ENCODE results near the gene RGS17. TPM values are rescaled to one million over a fixed set of nuclear protein-coding genes. Genes with fewer than 3 reads are reported as not detected.

The RGS17 gene
- total RNA-seq, 2 donors from 2014 or later = 0.26 to 0.45 TPM

DNA sequence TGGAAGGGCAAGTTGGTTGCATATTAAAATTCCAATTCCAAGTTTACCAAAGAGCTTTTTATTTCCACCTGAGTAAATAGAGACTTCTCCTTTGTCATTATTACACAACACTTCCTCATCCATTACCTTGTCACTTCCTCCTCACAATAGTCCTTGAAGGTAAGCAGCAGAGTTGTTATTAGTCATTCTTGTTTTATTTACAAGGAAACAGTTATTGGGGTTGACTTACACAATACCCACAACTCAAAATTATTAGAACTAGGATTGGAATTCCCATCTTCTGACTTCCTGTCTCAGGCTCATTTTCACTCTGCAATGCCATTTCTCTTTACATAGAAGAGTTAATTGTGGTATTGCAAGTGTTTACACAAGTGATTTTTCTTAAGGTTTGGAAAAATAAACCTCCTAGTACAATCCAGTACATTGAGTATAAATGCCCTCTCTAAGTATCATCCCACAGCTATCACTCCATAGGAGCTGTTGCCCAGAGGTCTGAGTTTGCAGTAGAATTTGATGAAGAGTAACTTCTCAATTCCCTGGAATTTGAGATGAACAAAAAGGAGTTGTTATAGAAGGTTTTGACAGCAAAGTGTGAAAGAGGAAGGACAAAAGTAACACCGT lies 99.6 kb downstream of the RGS17 start:
- Mint-ChIP-seq H3K4me1 (ENCODE audit: low read depth in 2 of 2) (no peaks in the 10 kb centered on the region), H3K36me3 (no peaks in the 10 kb centered on the region), H3K27ac (no peak overlapping the region), H3K27me3 (peaks cover 5 to 13% of the 10 kb centered on the region in 2 donors), H3K9me3 (no peaks in the 10 kb centered on the region), H3K4me3 (no peak overlapping the region)
- DNase-seq (ENCODE audit: low spot score) (no peak), ATAC-seq (no peak)

DNA sequence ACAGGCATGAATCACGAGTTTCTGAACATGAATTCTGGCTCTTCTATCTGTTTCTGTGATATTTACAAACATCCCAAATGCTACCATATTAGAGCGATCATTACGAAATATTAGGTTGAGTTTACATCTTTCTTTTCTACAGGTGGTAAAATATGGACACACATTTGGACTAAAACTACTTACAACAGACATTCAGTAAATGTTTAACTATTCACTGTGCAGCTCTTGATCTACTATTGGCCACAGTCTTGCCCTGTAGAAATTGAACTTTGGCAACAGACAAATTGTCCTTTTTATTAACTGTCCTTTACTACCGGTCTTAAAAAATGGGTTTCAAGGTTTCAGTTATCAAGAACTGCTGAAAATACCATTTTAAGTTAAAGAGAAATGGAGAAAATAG lies 102.1 kb downstream of the RGS17 start:
- H3K4me3 Mint-ChIP-seq = no peak overlapping the region
- no peaks in the 10 kb centered on the region for H3K36me3 Mint-ChIP-seq
- no peak overlapping the region for H3K27ac Mint-ChIP-seq
- ATAC-seq (no peak), DNase-seq (ENCODE audit: low spot score) (no peak)
- H3K27me3 Mint-ChIP-seq = peaks cover 10 to 17% of the 10 kb centered on the region in 2 donors
- H3K4me1 Mint-ChIP-seq (ENCODE audit: low read depth in 2 of 2) = peaks cover 0 to 4% of the 10 kb centered on the region in 2 donors
- no peaks in the 10 kb centered on the region for H3K9me3 Mint-ChIP-seq

DNA sequence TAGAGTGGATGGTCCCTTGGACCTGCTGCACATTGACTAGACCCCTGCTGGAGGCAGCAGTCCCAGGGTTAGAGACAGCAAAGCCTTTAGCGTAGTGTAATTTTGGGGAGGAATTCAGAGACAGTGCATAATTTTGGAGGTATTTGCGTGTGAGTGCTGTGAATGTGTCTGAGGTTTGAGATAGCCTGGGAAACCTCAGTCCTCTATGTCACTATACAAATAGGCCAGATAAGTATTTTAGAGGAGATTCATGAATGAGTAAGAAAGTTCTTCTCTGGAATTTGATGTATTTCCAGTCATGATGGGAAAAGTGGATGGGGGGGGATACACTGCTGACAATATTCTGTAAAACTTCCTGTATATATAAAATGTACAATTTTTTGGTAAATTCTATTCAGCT lies 102.8 kb downstream of the RGS17 start:
- Mint-ChIP-seq H3K27ac (no peak overlapping the region), H3K4me3 (no peak overlapping the region), H3K4me1 (ENCODE audit: low read depth in 2 of 2) (peaks cover 0 to 4% of the 10 kb centered on the region in 2 donors), H3K9me3 (no peaks in the 10 kb centered on the region), H3K36me3 (no peaks in the 10 kb centered on the region), H3K27me3 (peaks cover 10 to 19% of the 10 kb centered on the region in 2 donors)
- no peak for ATAC-seq
- no peak for DNase-seq (ENCODE audit: low spot score)

DNA sequence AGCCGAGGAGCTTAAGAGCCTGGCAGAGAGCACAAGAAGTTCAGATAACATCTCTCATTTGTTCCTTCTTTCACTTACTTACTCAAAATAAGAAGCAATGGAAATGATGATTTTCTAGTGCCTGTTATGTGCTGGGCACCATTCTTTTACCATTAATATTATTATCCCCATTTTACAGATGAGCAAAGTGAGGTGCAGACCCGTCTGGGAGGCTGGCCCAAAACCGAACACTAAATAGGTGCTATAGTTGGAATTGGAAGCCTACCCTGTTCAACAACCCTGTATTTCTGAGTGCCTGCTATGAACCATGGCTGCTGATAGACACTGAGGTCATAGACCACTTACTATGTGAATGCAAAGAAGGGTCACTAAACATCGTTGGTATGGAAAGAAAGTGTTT lies 103.6 kb downstream of the RGS17 start:
- Mint-ChIP-seq H3K4me3 (no peak overlapping the region), H3K4me1 (ENCODE audit: low read depth in 2 of 2) (peaks cover 0 to 4% of the 10 kb centered on the region in 2 donors), H3K9me3 (no peaks in the 10 kb centered on the region), H3K27ac (no peak overlapping the region), H3K27me3 (peaks cover 10 to 19% of the 10 kb centered on the region in 2 donors), H3K36me3 (no peaks in the 10 kb centered on the region)
- ATAC-seq (no peak), DNase-seq (ENCODE audit: low spot score) (no peak)

DNA sequence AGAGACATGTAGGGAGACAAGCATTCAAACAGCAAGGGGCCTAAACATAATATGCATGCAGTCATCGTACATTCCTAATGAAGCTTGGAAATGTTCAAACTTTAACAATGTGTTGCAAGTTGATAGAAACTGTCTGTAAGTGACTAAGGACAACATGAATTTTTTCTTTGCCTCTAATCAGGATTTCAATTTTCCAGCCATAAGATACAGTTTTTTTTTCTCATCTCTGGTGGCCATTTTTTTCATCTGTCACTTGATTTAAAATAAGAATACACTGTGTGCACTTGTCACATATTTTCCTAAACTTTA lies 106.4 kb downstream of the RGS17 start:
- Mint-ChIP-seq H3K36me3 (no peaks in the 10 kb centered on the region), H3K27ac (no peak overlapping the region), H3K27me3 (peaks cover 10 to 14% of the 10 kb centered on the region in 2 donors), H3K4me3 (no peak overlapping the region), H3K4me1 (ENCODE audit: low read depth in 2 of 2) (peaks cover 0 to 4% of the 10 kb centered on the region in 2 donors), H3K9me3 (no peaks in the 10 kb centered on the region)
- ATAC-seq (no peak), DNase-seq (ENCODE audit: low spot score) (no peak)

DNA sequence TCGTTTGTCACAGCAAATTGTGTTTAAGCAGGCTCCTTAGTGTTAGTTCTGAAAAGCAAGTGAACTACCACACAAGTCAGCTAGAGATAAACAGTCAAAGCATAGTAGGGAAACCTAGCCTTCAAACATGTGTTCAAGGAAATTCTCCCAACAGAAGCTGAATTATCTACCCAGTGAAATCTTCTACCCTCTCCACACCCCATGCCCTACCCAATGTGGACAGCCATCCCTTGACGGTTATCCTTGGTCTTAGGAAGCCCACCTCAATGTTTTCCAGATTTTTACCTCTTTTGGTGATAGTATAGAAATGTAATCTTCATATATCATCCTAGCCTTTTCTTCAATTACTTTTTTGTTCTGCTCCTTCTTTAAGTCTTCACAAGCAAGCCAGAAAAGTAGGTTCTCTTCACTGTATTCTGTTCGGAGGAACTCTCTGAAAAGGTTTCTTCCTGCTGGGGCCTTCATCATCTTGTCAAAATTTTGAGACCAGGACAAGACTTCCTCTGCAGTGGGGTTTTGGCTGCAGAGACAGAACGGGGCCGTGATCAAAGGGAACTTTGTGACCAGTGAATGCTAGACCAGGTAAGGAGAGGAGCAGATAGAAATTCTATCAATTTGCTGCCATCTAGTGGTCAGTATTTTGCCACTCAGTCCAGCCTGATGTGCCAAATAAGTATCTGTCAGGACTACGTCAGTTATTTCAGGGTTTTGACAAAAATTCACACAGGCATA lies 106.9 kb downstream of the RGS17 start:
- Mint-ChIP-seq H3K36me3 (no peaks in the 10 kb centered on the region), H3K27me3 (peaks cover 10 to 14% of the 10 kb centered on the region in 2 donors), H3K4me3 (no peak overlapping the region), H3K9me3 (no peaks in the 10 kb centered on the region), H3K27ac (no peak overlapping the region), H3K4me1 (ENCODE audit: low read depth in 2 of 2) (peaks cover 0 to 4% of the 10 kb centered on the region in 2 donors)
- DNase-seq (ENCODE audit: low spot score) (no peak), ATAC-seq (peak; percentile 79 to 81)

DNA sequence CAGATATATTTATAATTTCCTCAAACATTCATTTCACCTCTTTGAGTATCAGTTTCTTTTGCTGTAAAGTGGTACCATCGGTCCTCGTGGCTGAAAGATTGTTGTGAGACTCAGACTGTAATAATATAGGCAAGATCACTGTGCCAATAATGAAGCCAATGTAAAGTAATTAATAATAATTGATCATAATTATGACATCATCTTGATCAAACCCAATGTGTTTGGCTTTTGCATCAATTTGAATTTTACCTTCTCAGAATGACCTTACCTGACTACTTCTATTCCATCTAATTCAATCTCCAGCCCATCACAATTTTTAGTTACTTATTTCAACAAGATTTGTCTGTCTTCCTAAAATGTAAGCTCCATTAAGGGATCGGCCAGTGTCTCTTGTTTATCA lies 112.7 kb downstream of the RGS17 start:
- H3K9me3 Mint-ChIP-seq = no peaks in the 10 kb centered on the region
- no peak for ATAC-seq
- no peaks in the 10 kb centered on the region for H3K36me3 Mint-ChIP-seq

DNA sequence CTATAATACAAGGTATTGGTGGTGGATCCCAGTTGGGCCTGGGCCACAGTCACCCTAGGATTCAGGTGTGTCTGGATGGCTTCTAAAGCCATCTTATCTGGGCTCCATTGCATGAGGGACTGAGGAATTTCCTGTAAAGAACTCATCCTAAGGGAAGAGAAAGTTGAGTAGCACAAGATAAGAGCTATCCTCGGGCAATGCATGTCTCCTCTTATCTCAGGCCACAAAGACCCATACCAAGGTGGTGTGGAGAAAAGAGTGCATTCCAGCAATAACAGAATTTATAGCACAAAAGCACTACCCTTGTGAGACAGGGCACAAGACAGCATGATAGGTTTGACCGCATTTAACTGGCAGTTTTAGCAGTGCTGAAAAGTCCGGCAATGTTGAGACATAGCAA lies 114.2 kb downstream of the RGS17 start:
- H3K4me1 Mint-ChIP-seq (ENCODE audit: low read depth in 2 of 2) = no peaks in the 10 kb centered on the region
- H3K36me3 Mint-ChIP-seq = no peaks in the 10 kb centered on the region
- H3K9me3 Mint-ChIP-seq = no peaks in the 10 kb centered on the region
- no peak for ATAC-seq
- DNase-seq (ENCODE audit: low spot score) = no peak
- H3K27ac Mint-ChIP-seq = no peak overlapping the region
- no peak overlapping the region for H3K4me3 Mint-ChIP-seq
- H3K27me3 Mint-ChIP-seq = no peaks in the 10 kb centered on the region

More for the DNA sequence above, 112.7 kb downstream of the RGS17 start:
- no peaks in the 10 kb centered on the region for H3K27me3 Mint-ChIP-seq
- H3K4me3 Mint-ChIP-seq = no peak overlapping the region
- H3K27ac Mint-ChIP-seq = no peak overlapping the region
- no peaks in the 10 kb centered on the region for H3K4me1 Mint-ChIP-seq (ENCODE audit: low read depth in 2 of 2)
- DNase-seq (ENCODE audit: low spot score) = no peak

DNA sequence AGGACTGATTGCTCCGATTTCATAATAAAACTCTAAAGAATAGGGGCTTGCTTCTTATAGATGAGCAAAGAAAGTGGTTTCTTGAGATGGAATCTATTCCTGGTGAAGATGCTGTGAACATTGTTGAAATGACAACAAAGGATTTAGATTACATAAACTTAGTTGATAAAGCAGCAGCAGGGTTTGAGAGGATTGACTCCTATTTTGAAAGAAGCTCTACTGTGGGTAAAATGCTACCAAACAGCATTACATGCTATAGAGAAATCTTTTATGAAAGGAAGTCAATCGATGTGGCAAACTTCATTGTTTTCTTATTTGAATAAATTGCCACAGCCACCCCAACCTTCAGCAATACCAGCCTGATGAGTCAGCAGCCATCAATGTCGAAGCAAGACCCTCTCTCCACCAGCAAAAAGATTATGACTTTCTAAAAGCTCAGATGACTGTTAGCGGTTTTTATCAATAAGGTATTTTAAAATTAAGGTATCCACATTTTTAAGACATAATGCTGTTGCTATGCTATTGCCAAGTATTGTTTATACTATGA lies 115.9 kb downstream of the RGS17 start:
- Mint-ChIP-seq H3K9me3 (no peaks in the 10 kb centered on the region), H3K4me3 (no peak overlapping the region), H3K27me3 (no peaks in the 10 kb centered on the region), H3K36me3 (no peaks in the 10 kb centered on the region), H3K27ac (no peak overlapping the region), H3K4me1 (ENCODE audit: low read depth in 2 of 2) (no peaks in the 10 kb centered on the region)
- ATAC-seq (no peak), DNase-seq (ENCODE audit: low spot score) (no peak)

DNA sequence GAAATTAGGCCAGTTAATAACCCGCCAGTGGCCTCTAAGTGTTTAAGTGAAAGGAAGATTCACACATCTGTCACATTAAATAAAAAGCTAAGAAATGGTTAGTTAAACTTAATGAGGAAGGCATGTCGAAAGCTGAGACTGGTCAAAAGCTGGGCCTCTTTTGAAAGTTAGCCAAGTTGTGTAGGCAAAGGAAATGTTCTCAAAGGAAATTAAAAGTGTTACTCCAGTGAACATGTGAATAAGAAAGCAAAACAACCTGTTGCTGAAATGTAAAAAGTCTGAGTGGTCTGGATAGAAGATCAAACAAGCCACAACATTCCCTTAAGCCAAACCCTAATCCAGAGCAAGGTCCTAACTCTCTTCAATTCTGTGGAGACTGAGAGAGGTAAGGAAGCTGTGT lies 117.6 kb downstream of the RGS17 start:
- DNase-seq (ENCODE audit: low spot score) (no peak), ATAC-seq (no peak)
- H3K9me3 Mint-ChIP-seq = no peaks in the 10 kb centered on the region
- no peaks in the 10 kb centered on the region for H3K27me3 Mint-ChIP-seq
- no peak overlapping the region for H3K27ac Mint-ChIP-seq
- no peaks in the 10 kb centered on the region for H3K4me1 Mint-ChIP-seq (ENCODE audit: low read depth in 2 of 2)
- no peak overlapping the region for H3K4me3 Mint-ChIP-seq
- H3K36me3 Mint-ChIP-seq = no peaks in the 10 kb centered on the region

DNA sequence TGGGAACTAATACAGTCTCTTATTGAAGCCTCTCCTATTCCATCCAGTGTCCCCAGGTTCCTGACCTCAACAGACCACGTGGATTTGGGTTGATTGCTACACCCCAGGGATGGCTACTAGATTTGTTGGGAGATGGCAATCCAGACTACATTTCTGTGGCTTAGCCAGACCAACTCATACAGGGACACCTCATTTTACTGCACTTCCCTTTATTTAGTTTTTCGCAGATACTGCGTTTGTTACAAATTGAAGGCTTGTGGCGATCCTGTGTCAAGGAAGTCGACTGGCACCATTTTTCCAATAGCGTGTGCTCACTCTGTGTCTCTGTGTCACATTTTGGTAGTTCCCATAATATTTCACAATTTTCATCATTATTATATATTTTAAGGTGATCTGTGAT lies 118.2 kb downstream of the RGS17 start:
- H3K4me3 Mint-ChIP-seq = no peak overlapping the region
- H3K27me3 Mint-ChIP-seq = no peaks in the 10 kb centered on the region
- no peaks in the 10 kb centered on the region for H3K36me3 Mint-ChIP-seq
- no peak overlapping the region for H3K27ac Mint-ChIP-seq
- no peak for DNase-seq (ENCODE audit: low spot score)
- no peaks in the 10 kb centered on the region for H3K9me3 Mint-ChIP-seq
- ATAC-seq = no peak
- no peaks in the 10 kb centered on the region for H3K4me1 Mint-ChIP-seq (ENCODE audit: low read depth in 2 of 2)

DNA sequence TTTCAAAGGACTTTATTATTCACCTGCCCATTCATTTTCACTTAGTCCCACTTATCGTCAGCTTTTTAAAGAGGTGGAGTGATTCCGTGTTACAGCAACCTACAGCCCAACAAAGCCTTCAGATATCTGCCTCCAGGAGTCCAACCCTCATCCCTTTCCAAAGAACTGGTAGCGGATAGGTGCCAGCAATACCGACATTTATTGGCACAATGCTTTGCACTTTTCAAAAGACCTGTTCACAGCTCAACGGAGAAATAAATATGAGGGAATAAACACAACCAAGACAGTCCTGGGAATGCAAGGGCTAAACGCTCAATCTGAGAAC lies 127.8 kb downstream of the RGS17 start:
- H3K9me3 Mint-ChIP-seq = no peaks in the 10 kb centered on the region
- H3K4me1 Mint-ChIP-seq (ENCODE audit: low read depth in 2 of 2) = peaks cover 31 to 39% of the 10 kb centered on the region in 2 donors
- DNase-seq (ENCODE audit: low spot score) = no peak
- H3K27ac Mint-ChIP-seq = peak overlapping the region; percentile 93 to 96
- H3K36me3 Mint-ChIP-seq = peaks cover 20% of the 10 kb centered on the region
- H3K4me3 Mint-ChIP-seq = peak overlapping the region; percentile 92
- no peaks in the 10 kb centered on the region for H3K27me3 Mint-ChIP-seq
- no peak for ATAC-seq

DNA sequence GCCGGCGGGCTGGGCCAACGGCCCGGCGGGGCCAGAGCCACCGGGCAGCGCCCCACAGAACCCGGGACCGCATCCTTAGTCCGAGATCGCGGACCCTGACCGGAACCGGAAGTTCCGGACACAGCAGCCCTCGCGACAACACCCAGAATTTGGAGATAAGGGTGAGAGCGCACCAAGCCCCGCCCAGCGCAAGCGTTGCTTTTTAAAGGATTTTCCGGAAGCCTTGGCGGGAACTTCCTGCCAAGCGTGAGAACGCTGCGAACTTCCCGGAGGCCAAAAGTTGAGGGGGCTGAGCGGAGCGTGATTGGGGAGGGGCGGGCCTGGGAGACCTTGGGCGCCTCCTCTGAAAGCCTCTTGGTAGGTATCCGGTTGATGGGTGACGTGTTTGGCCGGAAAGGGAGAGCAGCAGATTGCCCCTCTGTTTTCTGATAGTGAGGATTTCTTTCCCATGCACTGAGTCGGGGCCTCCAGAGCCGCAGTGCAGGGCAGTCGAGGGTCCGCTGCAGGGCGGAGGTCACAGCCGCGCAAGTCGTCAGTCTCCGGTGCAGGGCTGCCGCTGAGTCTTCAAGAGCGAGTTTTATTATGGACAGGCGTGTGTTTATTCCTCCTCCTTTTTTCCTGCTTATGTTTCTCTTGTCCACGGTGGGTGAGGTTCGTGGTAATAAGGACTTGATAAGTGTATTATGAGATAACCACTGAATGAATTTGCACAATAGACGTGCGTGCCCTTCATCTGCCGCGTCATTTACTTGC lies 128.3 kb downstream of the RGS17 start, which contains the start of gene MTRF1L:
Gene MTRF1L, minus strand, starts transcription at position 97 of the 753 bp plus-strand sequence. Its CDS starts 24 bp downstream, at position 73.
- Mint-ChIP-seq H3K4me3 (peak within 1 kb of the TSS; percentile 92), H3K4me1 (ENCODE audit: low read depth in 2 of 2) (peaks cover 31 to 39% of the 10 kb centered on the region in 2 donors), H3K36me3 (peaks cover 20% of the 10 kb centered on the region), H3K9me3 (no peaks in the 10 kb centered on the region), H3K27me3 (no peaks in the 10 kb centered on the region), H3K27ac (peak within 1 kb of the TSS; percentile 93 to 96)
- DNase-seq (ENCODE audit: low spot score) (peak; percentile 95), ATAC-seq (peak; percentile 98)

Data from natural killer cell treated with Interleukin-12 subunit alpha and Interleukin-12 subunit beta and Interleukin-15 and Interleukin-18, amount 100 ng/mL, for 72 hours (primary cell).